Activated T-helper 1 cell treated with anti-CD3 and anti-CD28 coated beads, Interleukin-2, amount 50 U/mL, for 16 hours (primary cell): ENCODE results near the gene RFPL4AL1.
"Not testable (repeated sequence)": the region's sequence is repeated elsewhere in the genome, so short reads cannot be mapped to it uniquely, and the experiment has no call there.

Experiments
- DNase-seq, 2 donors: peaks; one replicate each; pipeline ENCODE4 v3.0.0-alpha.2; 2020; ENCODE audit warnings: low read depth in 1 of 2, low spot score in 1 of 2

Gene RFPL4AL1

DNA sequence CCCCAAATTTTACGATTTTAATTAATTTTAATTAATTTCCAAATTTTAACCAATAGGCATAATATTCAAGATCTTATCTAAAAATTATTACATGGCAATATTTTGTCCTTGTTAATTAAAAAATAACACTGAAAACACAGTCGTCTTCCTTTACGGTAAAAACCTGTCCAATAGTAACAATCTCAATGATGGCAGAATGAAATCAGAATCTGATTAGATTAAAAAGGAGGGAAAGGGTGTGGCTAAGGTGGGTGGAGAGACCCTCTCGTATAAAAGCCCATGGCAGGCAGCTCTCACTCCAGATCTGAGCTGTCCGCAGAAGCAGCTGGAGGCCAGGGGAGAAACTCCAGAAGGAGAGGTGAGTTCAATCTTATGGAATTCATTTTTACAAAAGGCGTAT lies at the start of gene RFPL4AL1:
Gene RFPL4AL1, plus strand, starts transcription at position 301 of the 400 bp plus-strand sequence. CDS start 2,687 bp downstream, outside the sequence.
- not testable (repeated sequence) for DNase-seq

DNA sequence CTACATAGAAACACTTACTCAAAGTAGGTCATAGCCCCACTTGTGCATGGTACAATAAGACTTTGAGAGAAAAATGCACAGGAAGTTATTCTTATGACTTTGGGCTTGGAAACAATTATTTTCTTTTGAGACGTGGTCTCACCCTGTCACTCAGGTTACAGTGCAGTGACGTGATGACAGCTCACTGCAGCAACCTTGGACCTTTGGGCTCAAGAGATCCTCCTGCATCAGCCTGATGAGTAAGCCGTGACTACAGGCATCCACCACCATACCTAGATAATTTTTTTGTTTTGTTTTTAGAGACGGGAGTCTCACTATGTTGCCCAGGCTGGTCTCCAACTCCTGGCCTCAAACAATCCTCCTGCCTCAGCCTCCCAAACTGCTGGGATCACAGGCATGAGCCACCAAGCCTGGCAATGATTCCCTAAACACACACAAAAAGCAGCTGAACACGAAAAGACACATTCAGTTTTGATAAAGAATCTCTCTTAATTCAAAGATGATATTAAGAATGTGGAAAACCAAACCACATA lies 48.6 kb upstream of the RFPL4AL1 start:
- DNase-seq: no peak

GRCh38 chr19:55720801-55721200 lies 48.1 kb upstream of the RFPL4AL1 start:
- DNase-seq: no peak

- no peak for DNase-seq
Measured at GRCh38 chr19:55723491-55723890, 45.4 kb upstream of the RFPL4AL1 start.

- not testable (repeated sequence) for DNase-seq
Measured at GRCh38 chr19:55730378-55730777, 38.5 kb upstream of the RFPL4AL1 start.

GRCh38 chr19:55738302-55738701 lies 30.6 kb upstream of the RFPL4AL1 start, which contains the start of gene NLRP9:
Gene NLRP9 (minus strand): TSS chr19:55738402. CDS start chr19:55738374, 28 bp downstream.
- DNase-seq: no peak

- DNase-seq: no peak
Measured at GRCh38 chr19:55750715-55751114, 18.2 kb upstream of the RFPL4AL1 start.

- no peak for DNase-seq
Measured at GRCh38 chr19:55753401-55753800, 15.5 kb upstream of the RFPL4AL1 start.

GRCh38 chr19:55756808-55757207 lies 12.1 kb upstream of the RFPL4AL1 start:
- DNase-seq: not testable (repeated sequence)

- not testable (repeated sequence) for DNase-seq
Measured at GRCh38 chr19:55758797-55759196, 10.1 kb upstream of the RFPL4AL1 start, which contains the start of gene RFPL4A. Gene RFPL4A (plus strand): TSS chr19:55759097. CDS start chr19:55761801, 2,704 bp downstream.

GRCh38 chr19:55766466-55766865 lies 2.5 kb upstream of the RFPL4AL1 start:
- DNase-seq: no peak

DNA sequence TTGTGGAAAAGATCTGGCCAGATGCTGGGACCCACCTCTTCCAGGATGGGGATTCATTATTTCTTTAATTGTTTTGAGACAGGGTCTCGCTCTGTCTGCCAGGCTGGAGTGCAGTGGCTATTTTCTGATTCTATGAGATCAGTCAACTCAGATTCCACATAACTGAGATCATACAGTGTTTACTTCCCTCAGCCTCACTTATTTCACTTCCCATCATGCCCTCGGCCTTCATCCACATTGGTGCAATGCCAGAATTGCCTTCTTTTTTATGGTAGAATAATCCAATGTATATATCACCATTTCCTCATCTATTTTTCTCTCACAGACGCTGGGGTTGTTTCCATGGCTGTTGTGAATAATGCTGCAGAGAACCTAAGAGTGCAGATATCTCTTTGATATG lies 714 bp downstream of the RFPL4AL1 start:
- not testable (repeated sequence) for DNase-seq

GRCh38 chr19:55777528-55777927 lies 8.6 kb downstream of the RFPL4AL1 start:
- no peak for DNase-seq

DNA sequence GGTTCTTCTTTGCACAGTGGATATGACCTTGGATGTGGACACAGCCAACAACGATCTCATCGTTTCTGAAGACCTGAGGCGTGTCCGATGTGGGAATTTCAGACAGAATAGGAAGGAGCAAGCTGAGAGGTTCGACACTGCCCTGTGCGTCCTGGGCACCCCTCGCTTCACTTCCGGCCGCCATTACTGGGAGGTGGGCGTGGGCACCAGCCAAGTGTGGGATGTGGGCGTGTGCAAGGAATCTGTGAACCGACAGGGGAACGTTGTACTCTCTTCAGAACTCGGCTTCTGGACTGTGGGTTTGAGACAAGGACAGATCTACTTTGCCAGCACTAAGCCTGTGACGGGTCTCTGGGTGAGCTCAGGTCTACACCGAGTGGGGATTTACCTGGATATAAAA lies 9.4 kb downstream of the RFPL4AL1 start:
- DNase-seq: no peak

DNA sequence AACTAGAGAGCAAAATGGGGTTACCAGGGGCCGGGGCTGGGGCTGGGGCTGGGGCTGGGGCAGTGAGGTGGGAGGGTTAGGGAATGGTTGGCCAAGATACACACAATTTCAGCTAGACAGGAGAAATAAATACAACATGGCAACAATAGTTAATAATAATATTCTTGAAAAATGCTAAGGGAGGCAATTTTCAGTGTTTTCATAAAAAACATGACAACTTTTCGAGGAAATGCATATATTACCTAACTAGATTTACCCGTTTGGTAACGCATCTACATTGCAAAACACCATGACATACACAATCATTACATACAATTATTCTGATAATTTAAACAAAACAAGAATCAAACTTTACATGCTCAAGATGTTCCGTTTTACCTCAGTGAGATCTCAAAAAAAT lies 12.2 kb downstream of the RFPL4AL1 start:
- no peak for DNase-seq

DNA sequence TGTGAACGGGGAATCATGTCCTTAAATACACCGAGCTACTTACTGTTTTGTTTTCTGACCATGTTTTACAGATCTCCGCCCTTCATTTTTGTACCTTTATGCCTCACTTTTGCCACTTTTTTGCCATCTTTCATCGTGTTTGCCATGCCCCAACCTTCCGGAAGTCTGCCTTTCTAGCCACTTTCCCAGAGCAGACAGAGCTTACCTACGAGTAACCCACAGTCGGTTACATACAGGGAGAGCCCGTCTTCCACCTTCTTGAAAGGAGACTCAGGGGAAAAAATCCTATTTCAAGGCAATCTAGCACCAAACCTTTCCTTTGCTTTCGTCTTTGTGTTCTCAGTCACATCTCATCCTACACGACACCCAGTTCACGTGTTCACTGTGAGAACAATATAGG lies 26.1 kb downstream of the RFPL4AL1 start:
- no peak for DNase-seq

GRCh38 chr19:55801416-55801815 lies 32.5 kb downstream of the RFPL4AL1 start:
- DNase-seq: no peak

GRCh38 chr19:55802281-55802680 lies 33.4 kb downstream of the RFPL4AL1 start:
- DNase-seq: no peak

DNA sequence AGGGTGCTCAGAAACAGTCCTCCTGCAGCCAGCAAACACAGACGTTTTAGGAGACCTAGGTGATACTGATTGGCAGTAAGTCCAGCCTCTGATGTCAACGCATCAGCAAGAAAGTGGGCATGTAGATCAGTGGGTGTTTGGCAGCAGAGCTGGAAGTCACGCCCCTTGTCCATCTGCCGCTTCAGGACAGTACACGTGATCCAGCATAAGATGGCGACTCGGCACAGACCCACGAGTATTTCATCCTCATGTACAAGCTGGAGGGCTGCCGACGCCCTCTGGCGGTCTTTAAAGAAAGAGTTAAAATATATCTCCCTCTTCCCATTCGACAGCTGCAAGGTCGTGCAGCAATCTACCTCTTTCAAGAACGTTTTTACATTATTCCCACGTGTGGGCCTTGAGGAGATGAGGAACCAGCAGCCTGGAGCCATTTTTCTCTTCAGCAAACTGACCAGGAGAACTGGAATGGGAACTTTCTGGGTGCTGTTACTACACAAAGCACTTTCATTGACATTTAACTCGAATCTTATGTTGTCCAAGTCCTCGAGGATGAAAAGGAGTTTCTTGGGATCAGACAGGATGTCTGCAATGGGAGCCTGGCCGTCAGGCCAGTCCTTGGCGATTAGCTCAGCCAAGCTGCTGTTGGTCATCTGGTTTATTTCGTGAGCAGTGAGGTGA lies 40.6 kb downstream of the RFPL4AL1 start:
- no peak for DNase-seq

GRCh38 chr19:55811340-55811739 lies 42.4 kb downstream of the RFPL4AL1 start:
- DNase-seq: no peak

GRCh38 chr19:55812449-55812848 lies 43.5 kb downstream of the RFPL4AL1 start:
- DNase-seq: no peak

- no peak for DNase-seq
Measured at GRCh38 chr19:55813906-55814305, 45.0 kb downstream of the RFPL4AL1 start.

- no peak for DNase-seq
Measured at GRCh38 chr19:55820037-55820436, 51.1 kb downstream of the RFPL4AL1 start.
